Stimulated activated CD8-positive, alpha-beta memory T cell treated with anti-CD3 and anti-CD28 coated beads, Interleukin-12 subunit alpha, Interleukin-12 subunit beta, amount 100 ng/mL, for 4 hours (primary cell): ENCODE data around the gene SMIM44.

Experiments used
- DNase-seq: peaks from one replicate; pipeline ENCODE4 v3.0.0-alpha.2; 2020; ENCODE audit warnings: low read depth

Gene SMIM44

DNA sequence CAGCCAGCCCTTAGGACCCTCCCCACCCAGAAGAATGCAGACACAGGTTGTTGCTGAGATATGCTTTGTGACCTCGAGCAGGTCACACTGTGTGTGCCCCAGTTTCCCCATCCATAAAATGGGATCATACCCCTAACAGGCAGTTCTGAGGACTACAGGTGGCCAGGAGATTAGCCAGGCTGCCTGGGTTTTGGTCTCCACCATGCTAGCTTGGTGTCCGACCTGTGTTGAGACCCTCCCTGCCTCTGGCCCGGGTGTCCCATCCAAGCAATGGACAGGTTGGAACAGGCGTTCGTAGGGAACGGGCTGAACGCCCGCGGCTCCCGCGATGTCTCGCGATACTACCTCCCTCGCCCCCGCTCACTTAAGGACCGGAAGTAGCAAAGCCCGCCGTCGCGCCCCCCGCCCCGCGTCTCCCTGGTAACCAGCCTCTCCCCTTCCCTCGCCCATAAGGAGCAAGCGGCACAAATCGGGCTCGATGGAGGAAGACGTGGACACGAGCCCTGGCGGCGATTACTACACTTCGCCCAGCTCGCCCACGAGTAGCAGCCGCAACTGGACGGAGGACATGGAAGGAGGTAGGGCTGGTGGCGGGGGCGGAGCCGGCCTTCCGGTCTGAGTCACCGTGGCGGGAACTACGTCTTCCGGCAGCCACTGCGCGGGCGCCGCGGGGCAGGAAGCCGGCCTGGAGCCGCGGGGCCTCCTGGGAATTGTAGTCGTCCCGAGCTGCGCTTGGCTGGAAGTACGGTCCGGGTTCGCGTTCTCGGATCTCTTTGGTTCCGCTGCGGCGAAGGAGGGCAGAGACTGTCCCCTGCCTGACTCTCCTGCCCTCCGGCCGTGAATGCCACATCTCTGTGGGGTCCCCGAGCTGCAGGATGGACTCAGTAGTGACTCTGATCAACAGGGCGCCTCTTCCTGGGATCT, 48.3 kb downstream of the SMIM44 start:
- DNase-seq, result peak; percentile 95

DNA sequence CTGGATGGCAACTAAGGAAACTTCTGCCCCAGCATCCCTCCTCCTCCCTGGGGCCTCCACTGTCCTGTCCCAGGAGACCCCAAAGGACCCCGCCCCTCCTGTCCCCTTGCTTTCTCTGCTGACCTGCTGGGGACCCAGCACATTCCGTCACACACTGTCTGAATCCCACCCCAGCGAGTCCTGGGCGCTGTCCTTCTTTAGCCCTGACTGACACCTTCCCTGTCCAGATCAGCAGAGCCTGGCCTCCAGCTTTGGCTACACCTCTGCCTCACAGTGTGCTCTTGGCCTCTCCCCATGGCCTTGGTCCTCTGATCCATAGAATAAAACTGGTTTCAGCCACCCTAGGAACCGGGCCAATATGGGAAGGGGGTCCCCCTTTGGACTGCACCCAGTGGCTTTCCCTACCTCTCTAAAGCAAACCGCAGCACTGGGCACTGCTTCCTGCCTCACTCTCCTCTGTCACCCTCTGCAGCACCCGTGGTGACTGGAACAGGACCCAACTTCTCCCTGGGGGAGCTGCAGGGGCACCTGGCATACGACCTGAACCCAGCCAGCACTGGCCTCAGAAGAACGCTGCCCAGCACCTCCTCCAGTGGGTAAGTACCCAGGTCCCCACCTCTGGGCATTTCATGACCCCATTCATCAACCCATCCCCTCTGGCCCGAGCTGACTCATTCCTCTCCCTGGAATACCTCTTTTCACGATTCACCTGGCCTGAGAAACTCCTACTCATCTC, 49.3 kb downstream of the SMIM44 start:
- DNase-seq, result no peak

DNA sequence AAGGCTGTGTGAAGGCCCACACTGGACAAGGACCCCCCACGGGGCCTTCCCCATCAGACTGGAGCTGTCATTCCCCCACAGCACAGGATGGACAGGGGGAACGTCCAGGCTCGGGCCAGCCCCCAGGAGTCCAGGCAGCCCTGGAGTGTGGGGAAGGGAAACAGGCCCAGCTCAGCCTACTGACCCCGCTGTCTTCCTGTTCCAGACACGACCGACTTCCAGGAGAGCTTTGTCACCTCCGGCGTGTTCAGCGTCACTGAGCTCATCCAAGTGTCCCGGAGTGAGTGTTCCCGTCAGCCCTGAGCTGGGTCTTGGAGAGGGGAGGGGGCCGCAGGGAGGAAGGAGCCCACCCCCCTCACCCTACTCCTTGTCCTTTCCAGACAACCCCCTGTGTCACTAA, 49.9 kb downstream of the SMIM44 start:
- DNase-seq, result no peak
